Measurements from ENCODE around the gene HTR6.

Gene HTR6

DNA sequence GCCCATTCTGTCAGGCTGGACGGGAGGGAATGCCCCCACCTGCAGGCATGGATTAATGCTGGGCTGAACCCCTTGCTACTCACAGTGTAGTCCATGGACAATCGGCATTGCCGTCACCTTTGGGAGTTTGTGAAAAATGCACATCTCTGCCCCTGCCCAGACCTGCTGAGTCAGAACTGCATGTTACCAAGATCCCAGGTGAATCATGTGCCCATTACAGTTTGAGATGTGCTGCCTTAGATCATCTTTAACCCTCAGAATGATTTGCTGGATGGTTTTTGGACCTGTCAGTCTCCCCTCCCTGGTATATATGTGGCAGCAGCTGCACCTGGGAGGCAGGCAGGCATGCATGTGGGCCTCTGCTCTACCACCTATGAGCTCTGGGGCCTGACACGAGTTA is 15.0 kb downstream of the HTR6 start:
- Histone ChIP-seq H3F3A (ENCODE audit: insufficient read depth, low read length) (no peaks in the 10 kb centered on the region), H3K36me3 (replicated peaks; ENCODE audit: insufficient read depth, low read length) (no peaks in the 10 kb centered on the region), H3K4me1 (ENCODE audit: low read length) (no peaks in the 10 kb centered on the region), H3K27ac (ENCODE audit: low read length) (no peak overlapping the region), H4K20me1 (ENCODE audit: insufficient read depth, low read length) (no peaks in the 10 kb centered on the region), H3K4me2 (ENCODE audit: low read depth, low read length) (no peak overlapping the region), H3K79me2 (ENCODE audit: low read length) (no peaks in the 10 kb centered on the region), H3K9me2 (replicated peaks; ENCODE audit: insufficient read depth, low read length) (no peaks in the 10 kb centered on the region), H3K9me3 (replicated peaks; ENCODE audit: insufficient read depth, low read length) (no peaks in the 10 kb centered on the region), H3K9ac (ENCODE audit: low read length) (no peak overlapping the region), H3K27me3 (replicated peaks; ENCODE audit: insufficient read depth, low read length) (peaks cover 9% of the 10 kb centered on the region), H3K4me3 (ENCODE audit: low read length) (no peak overlapping the region), H2AFZ (ENCODE audit: low read length) (no peak overlapping the region)
- no peak for TF ChIP-seq EZH2 (optimal IDR thresholded peaks at IDR 0.05; ENCODE audit: low read depth, low read length)
- TF ChIP-seq EZH2phosphoT487 (IDR thresholded peaks at IDR 0.05; ENCODE audit: low read length) = no peak
- TF ChIP-seq, protein P1, sequence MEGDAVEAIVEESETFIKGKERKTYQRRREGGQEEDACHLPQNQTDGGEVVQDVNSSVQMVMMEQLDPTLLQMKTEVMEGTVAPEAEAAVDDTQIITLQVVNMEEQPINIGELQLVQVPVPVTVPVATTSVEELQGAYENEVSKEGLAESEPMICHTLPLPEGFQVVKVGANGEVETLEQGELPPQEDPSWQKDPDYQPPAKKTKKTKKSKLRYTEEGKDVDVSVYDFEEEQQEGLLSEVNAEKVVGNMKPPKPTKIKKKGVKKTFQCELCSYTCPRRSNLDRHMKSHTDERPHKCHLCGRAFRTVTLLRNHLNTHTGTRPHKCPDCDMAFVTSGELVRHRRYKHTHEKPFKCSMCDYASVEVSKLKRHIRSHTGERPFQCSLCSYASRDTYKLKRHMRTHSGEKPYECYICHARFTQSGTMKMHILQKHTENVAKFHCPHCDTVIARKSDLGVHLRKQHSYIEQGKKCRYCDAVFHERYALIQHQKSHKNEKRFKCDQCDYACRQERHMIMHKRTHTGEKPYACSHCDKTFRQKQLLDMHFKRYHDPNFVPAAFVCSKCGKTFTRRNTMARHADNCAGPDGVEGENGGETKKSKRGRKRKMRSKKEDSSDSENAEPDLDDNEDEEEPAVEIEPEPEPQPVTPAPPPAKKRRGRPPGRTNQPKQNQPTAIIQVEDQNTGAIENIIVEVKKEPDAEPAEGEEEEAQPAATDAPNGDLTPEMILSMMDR (IDR thresholded peaks at IDR 0.05; ENCODE audit: low read length) = no peak
- DNase-seq = no peak

DNA sequence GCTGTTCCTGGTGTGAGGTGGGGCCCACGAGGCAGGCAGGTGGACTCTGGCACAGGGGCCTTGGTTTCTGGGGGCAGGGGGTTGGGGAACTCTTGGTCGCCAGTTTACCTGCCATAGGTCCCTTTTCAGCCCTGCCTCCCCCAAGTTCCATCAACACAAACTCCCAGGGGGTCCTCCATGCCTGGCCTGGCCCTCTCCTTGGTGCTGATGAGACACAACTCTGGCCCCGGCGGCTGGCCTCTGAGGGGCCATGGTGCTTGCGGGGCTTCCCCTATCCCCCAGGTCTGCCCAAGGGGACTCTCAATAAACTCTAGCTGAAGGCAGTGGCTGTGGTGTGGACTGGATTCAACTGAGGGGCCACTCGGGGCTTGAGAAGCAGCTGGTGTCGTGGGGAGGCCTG is 16.0 kb downstream of the HTR6 start:
- H3K27me3 ChIP-seq (replicated peaks; ENCODE audit: insufficient read depth, low read length) = peaks cover 9% of the 10 kb centered on the region
- no peak overlapping the region for H3K27ac ChIP-seq (ENCODE audit: low read length)
- no peaks in the 10 kb centered on the region for H4K20me1 ChIP-seq (ENCODE audit: insufficient read depth, low read length)
- H3K36me3 ChIP-seq (replicated peaks; ENCODE audit: insufficient read depth, low read length) = no peaks in the 10 kb centered on the region
- H3K9ac ChIP-seq (ENCODE audit: low read length) = no peak overlapping the region
- H3K4me2 ChIP-seq (ENCODE audit: low read depth, low read length) = no peak overlapping the region
- H3K4me3 ChIP-seq (ENCODE audit: low read length) = no peak overlapping the region
- no peaks in the 10 kb centered on the region for H3F3A ChIP-seq (ENCODE audit: insufficient read depth, low read length)
- no peak for DNase-seq
- H3K4me1 ChIP-seq (ENCODE audit: low read length) = no peaks in the 10 kb centered on the region
- H3K9me2 ChIP-seq (replicated peaks; ENCODE audit: insufficient read depth, low read length) = no peaks in the 10 kb centered on the region
- no peak for TF ChIP-seq EZH2 (optimal IDR thresholded peaks at IDR 0.05; ENCODE audit: low read depth, low read length)
- no peak for TF ChIP-seq EZH2phosphoT487 (IDR thresholded peaks at IDR 0.05; ENCODE audit: low read length)
- TF ChIP-seq, protein P1 (IDR thresholded peaks at IDR 0.05; ENCODE audit: low read length) = no peak
- H3K9me3 ChIP-seq (replicated peaks; ENCODE audit: insufficient read depth, low read length) = no peaks in the 10 kb centered on the region
- H3K79me2 ChIP-seq (ENCODE audit: low read length) = no peaks in the 10 kb centered on the region
- H2AFZ ChIP-seq (ENCODE audit: low read length) = no peak overlapping the region

DNA sequence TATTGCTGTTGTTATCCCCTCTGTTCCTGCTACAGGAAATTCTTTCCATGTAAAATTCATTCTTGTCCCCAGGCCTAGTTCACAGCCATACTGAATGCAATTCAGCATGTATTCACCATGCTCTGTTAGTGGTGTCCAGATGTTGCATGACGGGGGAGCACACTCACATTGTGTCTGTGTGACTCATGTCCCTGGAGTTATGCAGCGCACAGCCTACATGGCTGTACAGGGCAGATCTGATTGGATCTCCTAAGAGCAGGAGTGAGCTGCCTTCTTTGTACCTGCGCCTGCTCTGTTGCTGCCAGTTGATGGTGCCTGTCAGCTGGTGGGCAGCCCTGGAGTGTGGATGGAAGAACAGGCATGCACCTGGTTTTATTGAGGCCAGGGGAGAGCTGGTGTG is 17.6 kb downstream of the HTR6 start:
- Histone ChIP-seq H3K36me3 (replicated peaks; ENCODE audit: insufficient read depth, low read length) (no peaks in the 10 kb centered on the region), H3K9me2 (replicated peaks; ENCODE audit: insufficient read depth, low read length) (no peaks in the 10 kb centered on the region), H3K27ac (ENCODE audit: low read length) (no peak overlapping the region), H2AFZ (ENCODE audit: low read length) (no peak overlapping the region), H3K79me2 (ENCODE audit: low read length) (no peaks in the 10 kb centered on the region), H3K4me3 (ENCODE audit: low read length) (no peak overlapping the region), H3K4me1 (ENCODE audit: low read length) (no peaks in the 10 kb centered on the region), H4K20me1 (ENCODE audit: insufficient read depth, low read length) (no peaks in the 10 kb centered on the region), H3K4me2 (ENCODE audit: low read depth, low read length) (no peak overlapping the region), H3K9me3 (replicated peaks; ENCODE audit: insufficient read depth, low read length) (no peaks in the 10 kb centered on the region), H3F3A (ENCODE audit: insufficient read depth, low read length) (no peaks in the 10 kb centered on the region), H3K27me3 (replicated peaks; ENCODE audit: insufficient read depth, low read length) (peaks cover 3% of the 10 kb centered on the region; the same call in 1 of the 2 replicates), H3K9ac (ENCODE audit: low read length) (no peak overlapping the region)
- DNase-seq = no peak
- no peak for TF ChIP-seq EZH2phosphoT487 (IDR thresholded peaks at IDR 0.05; ENCODE audit: low read length)
- TF ChIP-seq, protein P1 (IDR thresholded peaks at IDR 0.05; ENCODE audit: low read length) = no peak
- no peak for TF ChIP-seq EZH2 (optimal IDR thresholded peaks at IDR 0.05; ENCODE audit: low read depth, low read length)

All from MM.1S (cell line).